Neuronal stem cell (in vitro differentiated cells): Measurements from ENCODE around the gene FLOT2.

Experiments
- DNase-seq: peaks from one replicate; pipeline ENCODE4 v3.0.0-alpha.2; 2013; ENCODE audit warnings: low spot score
- H2AFZ ChIP-seq: one replicate; pipeline ENCODE4 v1.6.1; 2013; ENCODE audit warnings: mild to moderate bottlenecking, low read length, inconsistent platforms
- H2AK5ac ChIP-seq: 2 replicates; pipeline ENCODE4 v1.6.1; 2013; ENCODE audit warnings: low read depth, mild to moderate bottlenecking, inconsistent platforms, low read length, moderate library complexity, mixed read lengths
- H2BK120ac ChIP-seq: 2 replicates; pipeline ENCODE4 v1.6.1; 2013; ENCODE audit warnings: low read depth, mild to moderate bottlenecking, inconsistent platforms, low read length, moderate library complexity, mixed read lengths
- H2BK12ac ChIP-seq: one replicate; pipeline ENCODE4 v1.6.1; 2013; ENCODE audit warnings: low read length, inconsistent platforms
- H2BK15ac ChIP-seq: 2 replicates; pipeline ENCODE4 v1.6.1; 2013; ENCODE audit warnings: mild to moderate bottlenecking, low read length, inconsistent platforms, mixed read lengths
- H2BK5ac ChIP-seq: one replicate; pipeline ENCODE4 v1.6.1; 2013; ENCODE audit warnings: inconsistent platforms, mild to moderate bottlenecking, low read length, moderate library complexity
- H3K14ac ChIP-seq: one replicate; pipeline ENCODE4 v1.6.1; 2013; ENCODE audit warnings: low read length, inconsistent platforms
- H3K18ac ChIP-seq: 2 replicates; pipeline ENCODE4 v1.6.1; 2013; ENCODE audit warnings: low read length, inconsistent platforms
- H3K23ac ChIP-seq: 2 replicates; pipeline ENCODE4 v1.6.1; 2013; ENCODE audit warnings: low read depth, mild to moderate bottlenecking, mixed read lengths, low read length, inconsistent platforms; ENCODE audit not compliant: poor library complexity
- H3K27ac ChIP-seq: replicated peaks from 3 replicates; pipeline ENCODE4 v1.5.1; 2013; ENCODE audit warnings: low read length, inconsistent platforms
- H3K27me3 ChIP-seq, 3 experiments: 2 replicates each; pipeline ENCODE4 v1.6.1; 2013; ENCODE audit warnings: low read length in 3 of 3, mild to moderate bottlenecking in 2 of 3, inconsistent platforms in 1 of 3, low read depth in 1 of 3, mixed read lengths in 1 of 3, moderate library complexity in 1 of 3; ENCODE audit not compliant: control insufficient read depth in 3 of 3, insufficient read depth in 3 of 3
- H3K36me3 ChIP-seq, 2 donors: replicated peaks in 1 of 2; 2 replicates each; pipeline ENCODE4 v1.6.1; 2013; ENCODE audit warnings: low read length in 2 of 2; ENCODE audit not compliant: control insufficient read depth in 2 of 2, insufficient read depth in 2 of 2
- H3K4ac ChIP-seq: 2 replicates; pipeline ENCODE4 v1.6.1; 2013; ENCODE audit warnings: inconsistent platforms, mild to moderate bottlenecking, low read length, moderate library complexity
- H3K4me1 ChIP-seq, 2 donors: 1 replicate in 1 of 2; 2 replicates in 1 of 2; pipeline ENCODE4 v1.6.1; 2013; ENCODE audit warnings: low read length in 2 of 2, low read depth in 1 of 2; ENCODE audit not compliant: control insufficient read depth in 2 of 2, insufficient read depth in 1 of 2
- H3K4me2 ChIP-seq: one replicate; pipeline ENCODE4 v1.6.1; 2013; ENCODE audit warnings: mild to moderate bottlenecking, low read length, inconsistent platforms; ENCODE audit not compliant: insufficient read depth, poor library complexity, severe bottlenecking
- H3K4me3 ChIP-seq, 2 donors: 2 replicates each; pipeline ENCODE4 v1.5.1; 2013; ENCODE audit warnings: low read length in 2 of 2, mild to moderate bottlenecking in 2 of 2, inconsistent platforms in 1 of 2, moderate library complexity in 1 of 2
- H3K79me1 ChIP-seq: one replicate; pipeline ENCODE4 v1.6.1; 2013; ENCODE audit warnings: low read depth, mild to moderate bottlenecking, inconsistent platforms, low read length, moderate library complexity
- H3K9ac ChIP-seq: one replicate; pipeline ENCODE4 v1.6.1; 2013; ENCODE audit warnings: mild to moderate bottlenecking, low read depth, low read length, inconsistent platforms; ENCODE audit not compliant: poor library complexity
- H3K9me3 ChIP-seq, 2 donors: replicated peaks in 1 of 2; 2 replicates each; pipeline versions ENCODE3 to v1.6.1; 2013; ENCODE audit warnings: low read length in 2 of 2, mild to moderate bottlenecking in 2 of 2, inconsistent platforms in 1 of 2, low read depth in 1 of 2, mixed read lengths in 1 of 2, moderate library complexity in 1 of 2; ENCODE audit not compliant: control insufficient read depth in 2 of 2, insufficient read depth in 1 of 2
- H4K8ac ChIP-seq: one replicate; pipeline ENCODE4 v1.6.1; 2013; ENCODE audit warnings: low read depth, mild to moderate bottlenecking, inconsistent platforms, low read length, moderate library complexity
- H4K91ac ChIP-seq: one replicate; pipeline ENCODE4 v1.6.1; 2013; ENCODE audit warnings: low read length, low read depth, mild to moderate bottlenecking, inconsistent platforms; ENCODE audit not compliant: poor library complexity
- WGBS, 2 donors: extraction: QIAGEN DNeasy Blood & Tissue Kit; methylation state at CpG; one replicate each; pipeline ENCODE4 v1.1.7; 2013; ENCODE audit warnings: missing lambda C conversion rate in 2 of 2, mixed read lengths in 1 of 2; ENCODE audit not compliant: insufficient read length in 2 of 2, insufficient replicate concordance in 1 of 2; ENCODE audit errors: extremely low coverage in 2 of 2; 5-methylcytosine and 5-hydroxymethylcytosine counted together

FLOT2 gene

GRCh38 chr17:28907709-28908475, 10.4 kb upstream of the FLOT2 start:
- Histone ChIP-seq H3K27ac (no peak overlapping the region), H3K14ac (no peak overlapping the region), H3K36me3 (peaks cover 62 to 78% of the 10 kb centered on the region in 2 donors)

GRCh38 chr17:28906706-28907438, 9.3 kb upstream of the FLOT2 start:
- H3K36me3 ChIP-seq, result peaks cover 52 to 68% of the 10 kb centered on the region in 2 donors
- H3K79me1 ChIP-seq, result no peaks in the 10 kb centered on the region
- H3K23ac ChIP-seq, result no peak overlapping the region
- no peak overlapping the region for H3K4me3 ChIP-seq
- no CpG with 5 or more reads among the region's 7 CpGs for WGBS, 2 donors
- no peaks in the 10 kb centered on the region for H3K9me3 ChIP-seq
- no peak overlapping the region for H4K91ac ChIP-seq
- DNase-seq, result no peak
- H2AFZ ChIP-seq, result no peak overlapping the region
- H3K27me3 ChIP-seq, result no peaks in the 10 kb centered on the region
- peaks cover 0 to 1% of the 10 kb centered on the region in 2 donors for H3K4me1 ChIP-seq
- no peak overlapping the region for H3K4ac ChIP-seq
- H2AK5ac ChIP-seq, result no peak overlapping the region
- H3K27ac ChIP-seq, result peak overlapping the region; percentile 25
- peak overlapping the region; percentile 56 for H2BK5ac ChIP-seq
- H4K8ac ChIP-seq, result no peak overlapping the region
- H2BK120ac ChIP-seq, result no peak overlapping the region
- H3K14ac ChIP-seq, result no peak overlapping the region
- no peak overlapping the region for H3K18ac ChIP-seq
- H2BK12ac ChIP-seq, result no peak overlapping the region
- H3K9ac ChIP-seq, result no peak overlapping the region
- no peak overlapping the region for H2BK15ac ChIP-seq
- H3K4me2 ChIP-seq, result no peak overlapping the region

More at GRCh38 chr17:28907709-28908475, 10.4 kb upstream of the FLOT2 start:
- DNase-seq, result no peak
- Histone ChIP-seq H3K79me1 (no peaks in the 10 kb centered on the region), H4K8ac (no peak overlapping the region), H2AFZ (no peak overlapping the region), H2BK15ac (no peak overlapping the region), H3K4me2 (no peak overlapping the region), H2BK5ac (no peak overlapping the region), H3K4ac (no peak overlapping the region), H3K9ac (no peak overlapping the region), H2BK12ac (no peak overlapping the region), H3K27me3 (no peaks in the 10 kb centered on the region), H3K23ac (peak overlapping the region; percentile 25), H3K9me3 (no peaks in the 10 kb centered on the region), H4K91ac (no peak overlapping the region), H2BK120ac (no peak overlapping the region), H3K4me1 (peaks cover 0 to 1% of the 10 kb centered on the region in 2 donors), H3K4me3 (no peak overlapping the region), H2AK5ac (no peak overlapping the region), H3K18ac (no peak overlapping the region)
- WGBS, 2 donors, result no CpG with 5 or more reads among the region's 3 CpGs

- Histone ChIP-seq H3K9ac (no peak overlapping the region), H2BK5ac (peak overlapping the region; percentile 56), H2BK120ac (no peak overlapping the region), H3K4me1 (peaks cover 1 to 3% of the 10 kb centered on the region in 2 donors), H3K79me1 (no peaks in the 10 kb centered on the region), H3K27ac (no peak overlapping the region), H3K4me3 (no peak overlapping the region), H4K8ac (no peak overlapping the region), H4K91ac (no peak overlapping the region), H3K4me2 (no peak overlapping the region), H3K9me3 (no peaks in the 10 kb centered on the region), H3K36me3 (peaks cover 46 to 64% of the 10 kb centered on the region in 2 donors), H2AK5ac (no peak overlapping the region), H2BK15ac (no peak overlapping the region), H2AFZ (no peak overlapping the region), H3K4ac (no peak overlapping the region), H3K18ac (no peak overlapping the region), H3K23ac (no peak overlapping the region), H2BK12ac (no peak overlapping the region), H3K14ac (no peak overlapping the region), H3K27me3 (no peaks in the 10 kb centered on the region)
- WGBS, 2 donors, result no CpG with 5 or more reads among the region's 9 CpGs
- DNase-seq, result no peak
Observed at GRCh38 chr17:28906276-28906675, 8.7 kb upstream of the FLOT2 start.

GRCh38 chr17:28904800-28905199, 7.3 kb upstream of the FLOT2 start:
- Histone ChIP-seq H3K9me3 (no peaks in the 10 kb centered on the region), H2BK12ac (no peak overlapping the region), H3K23ac (no peak overlapping the region), H3K4ac (no peak overlapping the region), H3K14ac (no peak overlapping the region), H3K4me1 (peaks cover 1 to 3% of the 10 kb centered on the region in 2 donors), H3K4me3 (no peak overlapping the region), H3K27ac (no peak overlapping the region), H3K9ac (no peak overlapping the region), H2BK15ac (no peak overlapping the region), H2AFZ (no peak overlapping the region), H4K8ac (no peak overlapping the region), H2AK5ac (no peak overlapping the region), H3K79me1 (no peaks in the 10 kb centered on the region), H4K91ac (no peak overlapping the region), H3K4me2 (no peak overlapping the region), H3K36me3 (peaks cover 32 to 62% of the 10 kb centered on the region in 2 donors), H3K27me3 (no peaks in the 10 kb centered on the region), H2BK5ac (no peak overlapping the region), H2BK120ac (no peak overlapping the region), H3K18ac (no peak overlapping the region)
- DNase-seq, result no peak
- no CpG with 5 or more reads among the region's 4 CpGs for WGBS, 2 donors
